HFF-Myc (cell line): ENCODE measurements around the gene PCDHB7.
"Not testable (repeated sequence)": the region's sequence is repeated elsewhere in the genome, so short reads cannot be mapped to it uniquely, and the experiment has no call there.

Experiments
- DNase-seq: peaks from one replicate; pipeline ENCODE4 v3.0.0-alpha.2; 2011; ENCODE audit warnings: low read depth; ENCODE audit errors: extremely low read depth
- H3K4me3 ChIP-seq: replicated peaks from 2 replicates; pipeline ENCODE4 v1.5.1; 2011; ENCODE audit warnings: low read depth, mild to moderate bottlenecking, control low read depth, low read length
- CTCF ChIP-seq: IDR thresholded peaks from 2 replicates; pipeline ENCODE4 v1.5.1; 2012; ENCODE audit warnings: mild to moderate bottlenecking, low read depth, low read length, control low read depth; ENCODE audit errors: missing control alignments

PCDHB7 gene

DNA sequence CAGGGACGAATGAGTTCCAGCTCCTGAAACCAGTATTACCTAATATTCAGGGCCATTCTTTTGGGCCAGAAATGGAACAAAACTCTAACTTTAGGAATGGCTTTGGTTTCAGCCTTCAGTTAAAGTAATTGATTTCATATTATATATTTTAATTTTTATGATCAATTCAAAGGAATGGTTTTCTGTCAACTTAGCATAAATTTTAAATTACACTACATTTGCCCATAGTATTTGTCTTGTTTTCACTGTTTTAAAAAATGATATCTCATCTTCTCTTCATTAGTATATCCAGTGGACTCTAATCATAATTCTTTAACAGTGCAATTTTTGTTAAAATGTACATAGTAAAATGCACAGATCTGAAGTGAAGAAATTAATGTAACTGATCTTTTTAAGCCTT, 7.9 kb downstream of the PCDHB7 start:
- DNase-seq = no peak
- no peak overlapping the region for H3K4me3 ChIP-seq
- TF ChIP-seq CTCF = no peak

DNA sequence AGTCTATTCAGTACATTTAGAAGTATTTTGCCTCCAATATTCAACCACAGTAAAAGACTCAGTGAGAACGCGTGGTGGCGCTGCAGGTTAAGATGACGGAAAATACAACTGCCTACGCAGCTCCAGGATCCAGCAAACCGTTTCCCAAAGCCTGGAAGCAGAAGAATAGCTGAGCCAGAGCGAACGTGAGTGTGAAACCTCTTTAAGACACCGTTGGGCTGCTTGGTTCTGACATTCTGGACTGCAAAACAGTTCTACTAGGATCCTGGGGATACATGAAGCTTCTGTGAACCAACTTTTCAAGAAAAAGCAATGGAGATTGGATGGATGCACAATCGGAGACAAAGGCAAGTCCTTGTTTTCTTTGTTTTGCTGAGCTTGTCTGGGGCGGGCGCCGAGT, 9.8 kb downstream of the PCDHB7 start, which contains the start of gene PCDHB16:
Gene PCDHB16, plus strand, starts transcription at position 140 of the 400 bp plus-strand sequence. Its CDS starts 173 bp downstream, at position 313.
- no peak for DNase-seq
- peak; percentile 17 for TF ChIP-seq CTCF
- no peak within 1 kb of the TSS for H3K4me3 ChIP-seq

- not testable (repeated sequence) for DNase-seq
These were observed 11.8 kb downstream of the PCDHB7 start for GRCh38 chr5:141184117-141184855.

DNA sequence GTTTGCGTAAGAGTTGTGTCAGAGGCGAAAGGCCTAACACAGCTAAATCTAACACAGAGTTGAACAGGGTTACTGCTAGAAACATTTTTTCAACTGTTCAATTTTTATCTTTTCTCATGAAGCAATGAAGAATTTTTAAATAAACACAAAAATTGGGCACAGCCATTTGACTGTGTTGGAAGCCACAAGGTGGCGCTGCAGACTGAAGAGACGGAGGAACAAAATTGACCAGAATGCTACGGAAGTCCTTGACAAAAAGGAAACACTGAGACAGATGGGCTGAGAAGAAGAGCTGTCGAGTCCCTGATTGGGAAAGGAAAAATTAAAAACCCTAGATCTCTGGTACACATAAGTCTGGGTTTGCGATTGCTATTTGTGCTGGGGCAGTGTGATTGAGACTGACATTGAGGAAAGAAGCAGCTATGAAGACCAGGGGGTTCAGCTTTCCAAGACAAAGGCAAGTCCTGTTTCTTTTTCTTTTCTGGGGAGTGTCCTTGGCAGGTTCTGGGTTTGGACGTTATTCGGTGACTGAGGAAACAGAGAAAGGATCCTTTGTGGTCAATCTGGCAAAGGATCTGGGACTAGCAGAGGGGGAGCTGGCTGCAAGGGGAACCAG, 14.6 kb downstream of the PCDHB7 start, which contains the start of gene PCDHB9:
Gene PCDHB9, plus strand, starts transcription at position 265 of the 616 bp plus-strand sequence. Its CDS starts 158 bp downstream, at position 423.
- peak; percentile 54 for TF ChIP-seq CTCF
- no peak for DNase-seq
- H3K4me3 ChIP-seq = no peak within 1 kb of the TSS

More at GRCh38 chr5:141184117-141184855, 11.8 kb downstream of the PCDHB7 start:
- H3K4me3 ChIP-seq = not testable (repeated sequence)

GRCh38 chr5:141188682-141189081, 16.2 kb downstream of the PCDHB7 start:
- H3K4me3 ChIP-seq, DNase-seq: not testable (repeated sequence)

DNA sequence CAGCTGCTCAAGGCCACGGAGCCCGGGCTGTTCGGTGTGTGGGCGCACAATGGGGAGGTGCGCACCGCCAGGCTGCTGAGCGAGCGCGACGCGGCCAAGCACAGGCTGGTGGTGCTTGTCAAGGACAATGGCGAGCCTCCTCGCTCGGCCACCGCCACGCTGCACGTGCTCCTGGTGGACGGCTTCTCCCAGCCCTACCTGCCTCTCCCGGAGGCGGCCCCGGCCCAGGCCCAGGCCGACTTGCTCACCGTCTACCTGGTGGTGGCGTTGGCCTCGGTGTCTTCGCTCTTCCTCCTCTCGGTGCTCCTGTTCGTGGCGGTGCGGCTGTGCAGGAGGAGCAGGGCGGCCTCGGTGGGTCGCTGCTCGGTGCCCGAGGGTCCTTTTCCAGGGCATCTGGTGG, 16.7 kb downstream of the PCDHB7 start:
- not testable (repeated sequence) for H3K4me3 ChIP-seq, DNase-seq

- no peak within 1 kb of the TSS for H3K4me3 ChIP-seq
- TF ChIP-seq CTCF = peak; percentile 48
- no peak for DNase-seq
These were observed 19.8 kb downstream of the PCDHB7 start, which contains the start of gene PCDHB10 for GRCh38 chr5:141192110-141192725. Gene PCDHB10 (plus strand): TSS chr5:141192353. CDS start chr5:141192553, 200 bp downstream.

DNA sequence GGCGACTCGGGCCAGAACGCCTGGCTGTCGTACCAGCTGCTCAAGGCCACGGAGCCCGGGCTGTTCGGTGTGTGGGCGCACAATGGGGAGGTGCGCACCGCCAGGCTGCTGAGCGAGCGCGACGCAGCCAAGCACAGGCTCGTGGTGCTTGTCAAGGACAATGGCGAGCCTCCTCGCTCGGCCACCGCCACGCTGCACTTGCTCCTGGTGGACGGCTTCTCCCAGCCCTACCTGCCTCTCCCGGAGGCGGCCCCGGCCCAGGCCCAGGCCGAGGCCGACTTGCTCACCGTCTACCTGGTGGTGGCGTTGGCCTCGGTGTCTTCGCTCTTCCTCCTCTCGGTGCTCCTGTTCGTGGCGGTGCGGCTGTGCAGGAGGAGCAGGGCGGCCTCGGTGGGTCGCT, 21.9 kb downstream of the PCDHB7 start:
- H3K4me3 ChIP-seq, DNase-seq: not testable (repeated sequence)
